Tibial nerve (tissue), 4 donors: Measurements from ENCODE around the gene DUS1L.

Experiments
- EP300 ChIP-seq, 2 donors: sonication (generic); formaldehyde crosslinking; IDR thresholded peaks; one replicate each; pipeline ENCODE4 v1.6.1; 2017; ENCODE audit warnings: antibody characterized with exemption in 2 of 2, mild to moderate bottlenecking in 1 of 2
- POLR2A ChIP-seq, 2 donors: fragments of 450-650 bp; IDR thresholded peaks; one replicate each; pipeline ENCODE4 v1.6.1; 2017; ENCODE audit warnings: antibody characterized with exemption in 2 of 2, mild to moderate bottlenecking in 2 of 2, moderate library complexity in 2 of 2
- TF ChIP-seq, protein P1 (sequence below), 5 experiments: fragments of 200-600 bp in 3 of 5; fragments of 450-650 bp in 2 of 5; sonication (generic) in 3 of 5; IDR thresholded peaks; one replicate each; pipeline ENCODE4 v1.5.1; 2016 to 2019; ENCODE audit warnings: antibody characterized with exemption in 5 of 5, mild to moderate bottlenecking in 3 of 5, moderate library complexity in 2 of 5

DNA sequence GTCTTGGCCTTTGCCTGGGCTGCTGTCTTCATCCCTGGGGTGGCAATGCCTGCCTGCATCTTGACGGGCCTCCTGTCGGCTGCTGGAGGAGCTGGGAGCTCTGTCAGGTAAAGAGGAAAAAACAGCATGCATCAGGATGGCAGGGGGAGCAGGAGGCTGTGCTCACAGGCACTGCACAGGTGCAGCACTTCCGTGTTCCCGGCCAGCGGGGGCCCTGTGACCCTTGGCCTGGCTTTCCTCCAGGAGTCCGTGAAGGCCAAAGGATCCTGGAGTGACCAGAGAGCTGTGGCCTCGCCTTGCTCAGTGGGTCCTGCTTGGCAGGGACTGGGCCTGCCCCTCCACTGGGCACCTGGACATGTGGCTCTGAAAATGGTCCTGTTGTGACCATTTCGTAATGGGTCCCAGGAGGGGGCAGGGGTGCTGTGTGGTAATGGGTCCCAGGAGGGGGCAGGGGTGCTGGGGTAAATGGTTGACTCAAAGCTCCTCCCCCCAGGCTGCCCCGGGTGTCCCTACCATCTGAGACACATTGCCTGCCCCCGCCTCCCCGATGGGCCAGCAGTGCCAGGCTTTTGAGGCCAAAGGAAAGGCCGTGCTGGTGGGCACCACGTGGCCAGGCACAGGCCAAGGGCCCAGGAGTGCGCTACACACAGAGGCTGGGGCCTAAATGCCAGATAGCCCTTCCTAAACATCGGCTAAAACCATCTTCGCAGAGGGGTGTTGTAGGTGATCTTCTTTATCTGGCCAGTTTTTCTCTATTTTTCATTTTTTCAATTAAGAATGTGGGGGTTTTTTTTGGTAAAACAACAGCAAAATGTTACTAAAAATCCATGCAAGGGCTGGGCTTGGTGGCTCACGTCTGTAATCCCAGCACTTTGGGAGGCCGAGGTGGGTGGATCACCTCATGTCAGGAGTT is 36.4 kb upstream of the DUS1L start:
- TF ChIP-seq EP300 (IDR thresholded peaks at IDR 0.05): no peak
- TF ChIP-seq, protein P1, sequence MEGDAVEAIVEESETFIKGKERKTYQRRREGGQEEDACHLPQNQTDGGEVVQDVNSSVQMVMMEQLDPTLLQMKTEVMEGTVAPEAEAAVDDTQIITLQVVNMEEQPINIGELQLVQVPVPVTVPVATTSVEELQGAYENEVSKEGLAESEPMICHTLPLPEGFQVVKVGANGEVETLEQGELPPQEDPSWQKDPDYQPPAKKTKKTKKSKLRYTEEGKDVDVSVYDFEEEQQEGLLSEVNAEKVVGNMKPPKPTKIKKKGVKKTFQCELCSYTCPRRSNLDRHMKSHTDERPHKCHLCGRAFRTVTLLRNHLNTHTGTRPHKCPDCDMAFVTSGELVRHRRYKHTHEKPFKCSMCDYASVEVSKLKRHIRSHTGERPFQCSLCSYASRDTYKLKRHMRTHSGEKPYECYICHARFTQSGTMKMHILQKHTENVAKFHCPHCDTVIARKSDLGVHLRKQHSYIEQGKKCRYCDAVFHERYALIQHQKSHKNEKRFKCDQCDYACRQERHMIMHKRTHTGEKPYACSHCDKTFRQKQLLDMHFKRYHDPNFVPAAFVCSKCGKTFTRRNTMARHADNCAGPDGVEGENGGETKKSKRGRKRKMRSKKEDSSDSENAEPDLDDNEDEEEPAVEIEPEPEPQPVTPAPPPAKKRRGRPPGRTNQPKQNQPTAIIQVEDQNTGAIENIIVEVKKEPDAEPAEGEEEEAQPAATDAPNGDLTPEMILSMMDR (IDR thresholded peaks at IDR 0.05): no peak
- no peak for TF ChIP-seq POLR2A (IDR thresholded peaks at IDR 0.05)
